GM21390 (cell line): ENCODE data around the gene GAGE13.
"Not testable (repeated sequence)": the region's sequence is repeated elsewhere in the genome, so short reads cannot be mapped to it uniquely, and the experiment has no call there.

Source experiments
- ATAC-seq: cut with Tn5 transposase; IDR thresholded peaks from one replicate; pipeline ENCODE4 v1.9.1; 2021; ENCODE audit not compliant: unreplicated experiment

The GAGE13 gene

DNA sequence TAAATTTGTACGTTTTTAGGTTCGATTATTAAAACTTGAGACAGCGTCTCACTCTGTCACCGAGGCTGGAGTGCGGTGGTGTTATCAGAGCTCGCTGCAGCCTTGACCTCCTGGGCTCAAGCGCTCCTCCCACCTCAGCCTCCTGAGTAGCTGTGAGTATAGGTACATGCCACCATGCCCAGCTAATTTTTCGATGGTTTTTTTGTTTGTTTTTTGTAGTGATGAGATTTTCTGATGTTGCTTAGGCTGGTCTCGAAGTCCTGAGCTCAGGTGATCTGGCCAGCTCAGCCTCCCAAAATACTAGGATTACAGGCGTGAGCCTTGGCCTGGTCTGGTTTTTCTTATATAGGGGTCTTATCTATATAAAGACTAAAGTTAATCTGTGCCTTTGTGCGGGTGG, 961 bp upstream of the GAGE13 start:
- not testable (repeated sequence) for ATAC-seq

DNA sequence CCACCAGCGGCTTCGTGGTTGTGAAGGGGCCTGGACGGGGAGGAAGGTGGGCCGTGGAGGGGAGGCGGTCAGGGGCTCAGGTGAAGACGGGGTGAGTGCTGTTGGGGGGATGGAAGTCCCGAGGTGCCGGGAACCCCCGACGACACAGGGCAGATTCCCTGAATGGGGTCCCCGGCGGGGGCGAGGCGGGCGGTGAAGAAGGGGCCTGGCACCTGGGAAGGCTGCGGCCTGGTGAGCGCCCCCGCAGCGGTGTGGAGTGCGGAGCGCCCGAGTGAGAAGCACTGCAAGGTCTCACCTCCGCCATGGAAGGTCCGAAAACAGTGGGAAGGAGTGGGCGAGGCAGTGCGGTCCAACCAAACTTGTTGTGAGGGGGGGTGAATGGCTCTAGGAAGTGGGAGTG, 459 bp downstream of the GAGE13 start:
- not testable (repeated sequence) for ATAC-seq

DNA sequence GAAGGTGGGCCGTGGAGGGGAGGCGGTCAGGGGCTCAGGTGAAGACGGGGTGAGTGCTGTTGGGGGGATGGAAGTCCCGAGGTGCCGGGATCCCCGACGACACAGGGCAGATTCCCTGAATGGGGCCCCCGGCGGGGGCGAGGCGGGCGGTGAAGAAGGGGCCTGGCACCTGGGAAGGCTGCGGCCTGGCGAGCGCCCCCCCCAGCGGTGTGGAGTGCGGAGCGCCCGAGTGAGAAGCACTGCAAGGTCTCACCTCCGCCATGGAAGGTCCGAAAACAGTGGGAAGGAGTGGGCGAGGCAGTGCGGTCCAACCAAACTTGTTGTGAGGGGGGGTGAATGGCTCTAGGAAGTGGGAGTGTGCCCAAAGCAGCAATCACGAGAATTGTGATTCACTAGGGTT, 10.1 kb downstream of the GAGE13 start:
- not testable (repeated sequence) for ATAC-seq

DNA sequence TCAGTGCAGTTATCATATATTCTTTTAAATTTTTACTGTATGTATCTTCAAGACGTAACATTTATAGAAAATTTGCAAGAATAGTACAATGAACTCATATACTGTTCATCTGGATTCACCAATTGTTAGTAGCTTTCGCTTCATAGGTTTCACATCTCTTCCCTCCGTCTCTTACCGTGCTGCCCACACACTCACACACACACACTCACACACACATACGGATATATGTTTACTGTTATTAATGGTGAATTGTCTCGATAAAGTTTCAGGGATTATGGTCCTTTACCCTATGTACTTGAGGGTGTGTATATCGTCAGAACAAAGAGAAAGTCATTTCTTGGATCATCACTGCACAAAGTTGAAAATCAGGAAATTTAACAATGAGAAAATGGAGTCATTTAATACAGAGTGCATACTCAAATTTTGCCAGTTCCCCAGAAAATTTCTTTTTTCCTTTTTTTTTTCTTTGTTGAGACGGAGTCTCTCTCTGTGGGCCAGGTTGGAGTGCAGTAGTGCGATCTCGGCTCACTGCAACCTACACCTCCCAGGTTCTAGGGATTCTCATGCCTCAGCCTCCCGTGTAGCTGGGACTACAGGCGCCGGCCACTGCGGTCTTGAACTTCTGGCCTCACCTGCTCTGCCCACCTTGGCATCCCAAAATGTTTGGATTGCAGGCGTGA, 13.3 kb downstream of the GAGE13 start:
- not testable (repeated sequence) for ATAC-seq

DNA sequence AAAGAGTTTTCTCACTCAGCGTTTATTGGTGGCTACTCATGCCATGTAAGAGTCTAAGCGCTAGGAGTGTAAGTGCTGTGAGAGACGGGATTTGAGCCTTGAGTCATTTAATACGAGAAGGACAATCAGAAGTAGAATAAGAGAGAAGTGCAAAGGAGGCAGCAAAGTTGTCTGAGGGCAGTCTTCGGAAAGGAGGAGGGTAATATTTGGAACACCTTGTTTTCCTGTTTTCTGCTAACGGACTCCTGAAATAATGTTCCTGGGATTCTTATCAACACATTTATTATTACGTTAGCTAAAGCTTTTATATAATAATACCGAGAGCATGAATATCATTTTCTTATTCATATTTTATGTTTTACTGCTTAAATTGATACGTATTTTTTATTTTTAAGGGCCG, 14.0 kb downstream of the GAGE13 start:
- ATAC-seq: not testable (repeated sequence)

DNA sequence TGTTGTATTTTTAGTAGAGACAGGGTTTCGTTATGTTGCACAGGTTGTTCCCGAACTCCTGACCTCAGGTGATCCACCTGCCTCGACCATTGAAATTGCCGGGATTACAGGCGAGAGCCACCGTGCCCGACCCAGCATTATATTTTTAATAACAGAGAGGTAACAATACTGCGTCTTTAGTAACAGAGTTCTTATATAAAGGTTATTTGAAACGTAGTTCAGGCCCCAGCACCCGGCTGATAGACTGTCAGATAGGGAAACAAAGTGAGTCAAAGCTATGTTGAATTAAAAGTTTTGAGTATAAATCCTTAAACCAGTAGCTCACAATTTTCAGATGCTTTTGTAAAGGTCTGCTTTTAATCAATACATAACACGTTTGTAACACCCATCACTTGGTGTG, 14.8 kb downstream of the GAGE13 start:
- ATAC-seq: not testable (repeated sequence)
